HepG2 (cell line): Measurements from ENCODE around the gene ZDHHC14. TPM values are rescaled to one million over a fixed set of nuclear protein-coding genes. Genes with fewer than 3 reads are reported as not detected.

Experiments used
- ATAC-seq: fragments of 200-7000 bp; cut with Tn5 transposase; 3 replicates; pipeline ENCODE4 v1.9.1; 2020; ENCODE audit warnings: mild to moderate bottlenecking, moderate library complexity
- BruUV-seq: library from RNA; stranded (reverse); fragments of 400-500 nt; replicated peaks from 2 replicates; lab custom pipeline; 2021; lab: Mats Ljungman, UMichigan
- CTCF ChIA-PET: fragments of 300-600 bp; formaldehyde crosslinking; extraction: SDS; loops from one replicate; lab custom pipeline; 2021; ENCODE audit warnings: low total read pairs, inconsistent platforms, low intra/inter-chr PET ratio; lab: Yijun Ruan, JAX
- POLR2A ChIA-PET: fragments of 350-600 bp; sonication (Branson Sonifier 250); formaldehyde crosslinking; loops from one replicate; lab custom pipeline; 2020; ENCODE audit warnings: antibody characterized with exemption, inconsistent platforms; lab: Yijun Ruan, JAX
- DNase-seq: peaks from one replicate; pipeline ENCODE4 v3.0.0-alpha.2; 2015; ENCODE audit warnings: low spot score
- FAIRE-seq: peaks from 3 replicates; lab custom pipeline; 2011; peaks lifted over from hg19 to GRCh38; lab: Jason Lieb, UNC
- H2AFZ ChIP-seq: one replicate; pipeline ENCODE4 v1.6.1; 2011; ENCODE audit warnings: low read length, inconsistent platforms
- H3K27ac ChIP-seq: fragments of 300-600 bp; 3 replicates; pipeline ENCODE4 v1.8.0; 2011; ENCODE audit warnings: mixed run types, mild to moderate bottlenecking, mixed read lengths, low read length, inconsistent platforms; ENCODE audit not compliant: insufficient read depth; ENCODE audit errors: extremely low read length
- H3K27me3 ChIP-seq, 2 experiments: fragments of 200-600 bp in 1 of 2; 2 replicates in 1 of 2; 3 replicates in 1 of 2; pipeline versions ENCODE4 v1.6.0 to v1.8.0; 2011; ENCODE audit warnings: low read length in 2 of 2, mild to moderate bottlenecking in 2 of 2, moderate library complexity in 2 of 2, inconsistent platforms in 1 of 2; ENCODE audit not compliant: insufficient read depth in 2 of 2, control insufficient read depth in 1 of 2
- H3K36me3 ChIP-seq, 2 experiments: fragments of 200-600 bp in 1 of 2; replicated peaks in 1 of 2; 2 replicates in 1 of 2; 3 replicates in 1 of 2; pipeline versions ENCODE4 v1.5.1 to v1.8.0; 2011; ENCODE audit warnings: low read length in 2 of 2, inconsistent platforms in 1 of 2; ENCODE audit not compliant: insufficient read depth in 2 of 2, control insufficient read depth in 1 of 2
- H3K4me1 ChIP-seq: 2 replicates; pipeline ENCODE4 v1.5.1; 2012; ENCODE audit warnings: low read length, inconsistent platforms; ENCODE audit not compliant: insufficient read depth
- H3K4me2 ChIP-seq: 2 replicates; pipeline ENCODE4 v1.6.0; 2011; ENCODE audit warnings: low read depth, low read length, inconsistent platforms
- H3K4me3 ChIP-seq, 3 experiments: fragments of 200-600 bp in 1 of 3; sonication (generic), shearing (Covaris generic) in 1 of 3; replicated peaks in 1 of 3; 2 replicates each; pipeline ENCODE4 v1.5.1; 2011 to 2016; ENCODE audit warnings: low read length in 3 of 3, inconsistent platforms in 2 of 3, low read depth in 2 of 3, mild to moderate bottlenecking in 2 of 3, control low read depth in 1 of 3, mixed read lengths in 1 of 3; ENCODE audit not compliant: insufficient read depth in 1 of 3
- H3K79me2 ChIP-seq: one replicate; pipeline ENCODE4 v1.6.1; 2011; ENCODE audit warnings: low read length, inconsistent platforms; ENCODE audit not compliant: insufficient read depth
- H3K9ac ChIP-seq: 2 replicates; pipeline ENCODE4 v1.6.0; 2011; ENCODE audit warnings: mild to moderate bottlenecking, low read depth, low read length, inconsistent platforms; ENCODE audit not compliant: insufficient read depth
- H3K9me3 ChIP-seq: 2 replicates; pipeline ENCODE4 v1.5.1; 2012; ENCODE audit warnings: mild to moderate bottlenecking, low read length
- H4K20me1 ChIP-seq: 2 replicates; pipeline ENCODE4 v1.6.0; 2011; ENCODE audit warnings: inconsistent platforms, mild to moderate bottlenecking, low read length, moderate library complexity; ENCODE audit not compliant: insufficient read depth
- GATAD1 ChIP-seq: IDR thresholded peaks from 2 replicates; pipeline ENCODE4 v1.6.1; 2016; ENCODE audit warnings: missing genetic modification reagents, missing compliant biosample characterization
- HMG20B ChIP-seq: conservative IDR thresholded peaks from 2 replicates; pipeline ENCODE4 v1.6.1; 2016; ENCODE audit warnings: missing genetic modification reagents, missing compliant biosample characterization
- PHF20 ChIP-seq: sonication (generic); formaldehyde crosslinking; IDR thresholded peaks from 2 replicates; pipeline ENCODE4 v1.5.0; 2020; ENCODE audit warnings: mild to moderate bottlenecking, missing genetic modification reagents
- SIX1 ChIP-seq: sonication (generic); formaldehyde crosslinking; IDR thresholded peaks from 2 replicates; pipeline ENCODE4 v1.4.0; 2020; ENCODE audit warnings: missing genetic modification reagents, borderline replicate concordance
- SMC3 ChIP-seq: IDR thresholded peaks from 2 replicates; pipeline ENCODE4 v1.6.1; 2011; ENCODE audit warnings: low read length, improper control_type of control experiment
- ZNF431 ChIP-seq: sonication (generic); formaldehyde crosslinking; IDR thresholded peaks from 2 replicates; pipeline ENCODE4 v1.9.0; 2022; ENCODE audit warnings: missing genetic modification reagents, low read depth, mild to moderate bottlenecking, borderline replicate concordance
- ZNF567 ChIP-seq: sonication (generic); formaldehyde crosslinking; IDR thresholded peaks from 2 replicates; pipeline ENCODE4 v1.8.1; 2023; ENCODE audit warnings: mild to moderate bottlenecking, missing genetic modification reagents, borderline replicate concordance
- ZNF770 ChIP-seq: sonication (generic); formaldehyde crosslinking; IDR thresholded peaks from 2 replicates; pipeline ENCODE4 v1.5.0; 2020; ENCODE audit warnings: mild to moderate bottlenecking, missing genetic modification reagents
- ZSCAN25 ChIP-seq: sonication (generic); formaldehyde crosslinking; IDR thresholded peaks from 2 replicates; pipeline ENCODE4 v1.8.0; 2022; ENCODE audit warnings: mild to moderate bottlenecking, missing genetic modification reagents
- WGBS: methylation state at CpG from one replicate; pipeline ENCODE4 v1.1.6; 2017; ENCODE audit warnings: low lambda C conversion rate; 5-methylcytosine and 5-hydroxymethylcytosine counted together
- in situ Hi-C: cut with HindIII; loops from 2 replicates; pipeline ENCODE4 v1.10.0; 2017; ENCODE audit warnings: low pct_unique_long_range_greater_than_20kb; ENCODE audit not compliant: extremely low pct_ligation_motif_present
- intact Hi-C: fragments of 100-400 bp; cut with micrococcal nuclease; formaldehyde crosslinking; loops from one replicate; pipeline ENCODE4 v1.10.0; 2022; ENCODE audit not compliant: unreplicated experiment
- polyA plus RNA-seq, 8 experiments: library from polyadenylated mRNA; depleted of rRNA in 3 of 8; stranded (reverse) in 7 of 8; unstranded in 1 of 8; fragments of >200 nt; fragmentation: Illumina TruSeq in 4 of 8; extraction: Trizol in 4 of 8; gene quantifications; 2 replicates each; pipeline versions ENCODE4 v1.2.1 to v1.2.3, GENCODE V29; 2011 to 2016; ENCODE audit warnings: low read depth in 4 of 8, missing spikeins in 1 of 8, mixed read lengths in 1 of 8; ENCODE audit not compliant: insufficient read depth in 1 of 8
- total RNA-seq, 5 experiments: library from RNA; depleted of rRNA; stranded (reverse); fragments of >200 nt; fragmentation: Illumina TruSeq; extraction: Trizol; gene quantifications; 2 replicates each; pipeline ENCODE4 v1.2.3, GENCODE V29; 2016; ENCODE audit warnings: low read depth in 1 of 5

The ZDHHC14 gene
- total and polyA plus RNA-seq, 2 of the 13 experiments (the other 11 are each of a cell fraction or from before 2014, with no cell fraction given) = 3.7 to 9.5 TPM

- in situ Hi-C loops = no loop called here
Measured at GRCh38 chr6:157675831-157676230, 294.8 kb downstream of the ZDHHC14 start.

GRCh38 chr6:157676241-157676640 is 295.3 kb downstream of the ZDHHC14 start:
- H3K9me3 ChIP-seq = no peaks in the 10 kb centered on the region
- FAIRE-seq (no peak), DNase-seq (no peak), ATAC-seq (no peak)
- TF ChIP-seq ZNF567 (CRISPR knock-in tag) (no peak), ZSCAN25 (no peak), ZNF431 (CRISPR knock-in tag) (no peak), SIX1 (CRISPR knock-in tag) (no peak), GATAD1 (CRISPR knock-in tag) (no peak), SMC3 (no peak), HMG20B (CRISPR knock-in tag) (no peak)
- no peaks in the 10 kb centered on the region for H4K20me1 ChIP-seq
- H3K27me3 ChIP-seq = no peaks in the 10 kb centered on the region
- ChIA-PET POLR2A (no interaction called here), CTCF (no interaction called here)
- H3K9ac ChIP-seq = no peak overlapping the region
- in situ Hi-C loops = no loop called here
- H3K79me2 ChIP-seq = no peaks in the 10 kb centered on the region
- BruUV-seq = no TSS peak
- no peak overlapping the region for H2AFZ ChIP-seq
- WGBS = 72% methylated on average over 5 of the region's 7 CpGs
- no peaks in the 10 kb centered on the region for H3K36me3 ChIP-seq
- no peak overlapping the region for H3K4me2 ChIP-seq
- no peak overlapping the region for H3K4me3 ChIP-seq
- no peaks in the 10 kb centered on the region for H3K4me1 ChIP-seq
- intact Hi-C loops = no loop called here
- no peak overlapping the region for H3K27ac ChIP-seq

More at GRCh38 chr6:157675831-157676230, 294.8 kb downstream of the ZDHHC14 start:
- ATAC-seq (no peak), FAIRE-seq (no peak), DNase-seq (no peak)
- TF ChIP-seq PHF20 (CRISPR knock-in tag) = no peak
- no peak for TF ChIP-seq ZNF770 (CRISPR knock-in tag)
- Histone ChIP-seq H3K27ac (no peak overlapping the region), H3K9me3 (no peaks in the 10 kb centered on the region), H3K27me3 (no peaks in the 10 kb centered on the region), H2AFZ (no peak overlapping the region), H3K4me2 (no peak overlapping the region), H3K36me3 (no peaks in the 10 kb centered on the region), H4K20me1 (no peaks in the 10 kb centered on the region), H3K4me1 (no peaks in the 10 kb centered on the region), H3K4me3 (no peak overlapping the region), H3K9ac (no peak overlapping the region), H3K79me2 (no peaks in the 10 kb centered on the region)
- BruUV-seq = no TSS peak
- intact Hi-C loops = no loop called here
- 80% methylated on average over 6 of the region's 7 CpGs for WGBS
- POLR2A ChIA-PET = no interaction called here
- CTCF ChIA-PET = no interaction called here
